22Rv1 (cell line): ENCODE results near the gene C12orf43.

Source experiments
- H3K27ac ChIP-seq: fragments of 450-650 bp; 2 replicates; pipeline ENCODE4 v1.5.1; 2017
- CTCF ChIP-seq: fragments of 450-650 bp; IDR thresholded peaks from 2 replicates; pipeline ENCODE4 v1.5.1; 2017; ENCODE audit warnings: mild to moderate bottlenecking
- ZFX ChIP-seq: fragments of 450-650 bp; IDR thresholded peaks from 2 replicates; pipeline ENCODE4 v1.6.1; 2017; ENCODE audit warnings: antibody characterized with exemption, borderline replicate concordance

The C12orf43 gene

GRCh38 chr12:121025442-121026226 is 9.3 kb upstream of the C12orf43 start:
- no peak overlapping the region; the same call in 1 of the 2 replicates for H3K27ac ChIP-seq
- no peak for TF ChIP-seq CTCF
- no peak for TF ChIP-seq ZFX

- no peak for TF ChIP-seq ZFX
- TF ChIP-seq CTCF, result no peak
- no peak overlapping the region for H3K27ac ChIP-seq
Measured at GRCh38 chr12:121023799-121024198, 7.5 kb upstream of the C12orf43 start.

- no peak overlapping the region for H3K27ac ChIP-seq
- TF ChIP-seq CTCF (no peak), ZFX (no peak)
Measured at GRCh38 chr12:121022713-121023112, 6.4 kb upstream of the C12orf43 start.

- TF ChIP-seq CTCF, result no peak
- no peak for TF ChIP-seq ZFX
- H3K27ac ChIP-seq, result no peak overlapping the region
Measured at GRCh38 chr12:121021754-121022153, 5.5 kb upstream of the C12orf43 start.

- TF ChIP-seq CTCF, result no peak
- TF ChIP-seq ZFX, result no peak
Measured at GRCh38 chr12:121018860-121019617, 2.8 kb upstream of the C12orf43 start.

GRCh38 chr12:121017966-121018491 is 1.7 kb upstream of the C12orf43 start:
- TF ChIP-seq ZFX (no peak), CTCF (no peak)
- H3K27ac ChIP-seq, result no peak overlapping the region

More at GRCh38 chr12:121018860-121019617, 2.8 kb upstream of the C12orf43 start:
- no peak overlapping the region for H3K27ac ChIP-seq

GRCh38 chr12:121013715-121014114 is 2.6 kb downstream of the C12orf43 start:
- H3K27ac ChIP-seq, result no peak overlapping the region
- TF ChIP-seq CTCF, result peak; percentile 13; the same call in 1 of the 2 replicates
- no peak for TF ChIP-seq ZFX
